Esophagus squamous epithelium (tissue), 5 donors: ENCODE measurements around the gene GPR6. TPM values are rescaled to one million over a fixed set of nuclear protein-coding genes. Genes with fewer than 3 reads are reported as not detected.

Experiments used
- DNase-seq: peaks from one replicate; lab custom pipeline; 2025; lab: John Stamatoyannopoulos, UW
- H3K27ac ChIP-seq, 4 donors: fragments of 200-600 bp; sonication (generic); one replicate each; pipeline ENCODE4 v1.5.1; 2016 to 2019; ENCODE audit warnings: mild to moderate bottlenecking in 1 of 4
- H3K27me3 ChIP-seq, 4 donors: fragments of 200-600 bp; sonication (generic); 1 replicate in 3 of 4; 2 replicates in 1 of 4; pipeline versions ENCODE4 v1.5.1 to v1.6.0; 2017 to 2021; ENCODE audit warnings: antibody characterized with exemption in 1 of 4
- H3K36me3 ChIP-seq, 3 donors: fragments of 200-600 bp; sonication (generic); one replicate each; pipeline ENCODE4 v1.5.1; 2016 to 2019
- H3K4me1 ChIP-seq, 3 donors: fragments of 200-600 bp; sonication (generic); one replicate each; pipeline ENCODE4 v1.5.1; 2017 to 2019
- H3K4me3 ChIP-seq, 4 donors: fragments of 200-600 bp; sonication (generic); 1 replicate in 3 of 4; 2 replicates in 1 of 4; pipeline ENCODE4 v1.5.1; 2016 to 2019; ENCODE audit warnings: mild to moderate bottlenecking in 2 of 4, moderate library complexity in 1 of 4
- H3K9me3 ChIP-seq, 3 donors: fragments of 200-600 bp; sonication (generic); one replicate each; pipeline ENCODE4 v1.5.1; 2016 to 2019
- POLR2A ChIP-seq, 4 donors: fragments of 450-650 bp; IDR thresholded peaks; one replicate each; pipeline ENCODE4 v1.6.1; 2017; ENCODE audit warnings: antibody characterized with exemption in 4 of 4, mild to moderate bottlenecking in 4 of 4, moderate library complexity in 3 of 4
- WGBS, 2 donors: methylation state at CpG; one replicate each; pipeline ENCODE4 v1.1.5; 2018; 5-methylcytosine and 5-hydroxymethylcytosine counted together
- intact Hi-C: fragments of 100-400 bp; cut with DNase I; formaldehyde crosslinking; loops from one replicate; pipeline ENCODE4 v1.15.0; 2022
- total RNA-seq, 4 donors: library from RNA; depleted of rRNA; stranded (reverse); fragments of >200 nt; gene quantifications; one replicate each; pipeline ENCODE4 v1.1.0, GENCODE V29; 2016
- TF ChIP-seq, protein P1 (sequence below), 6 experiments: fragments of 450-650 bp in 4 of 6; fragments of 200-600 bp in 2 of 6; sonication (generic) in 2 of 6; IDR thresholded peaks; one replicate each; pipeline ENCODE4 v1.5.1; 2016 to 2019; ENCODE audit warnings: antibody characterized with exemption in 6 of 6, mild to moderate bottlenecking in 4 of 6, moderate library complexity in 4 of 6
- donor health status: DM: yes; HTN: yes; CAD: no.

The GPR6 gene
- total RNA-seq, 4 donors from 2014 or later, result not detected

DNA sequence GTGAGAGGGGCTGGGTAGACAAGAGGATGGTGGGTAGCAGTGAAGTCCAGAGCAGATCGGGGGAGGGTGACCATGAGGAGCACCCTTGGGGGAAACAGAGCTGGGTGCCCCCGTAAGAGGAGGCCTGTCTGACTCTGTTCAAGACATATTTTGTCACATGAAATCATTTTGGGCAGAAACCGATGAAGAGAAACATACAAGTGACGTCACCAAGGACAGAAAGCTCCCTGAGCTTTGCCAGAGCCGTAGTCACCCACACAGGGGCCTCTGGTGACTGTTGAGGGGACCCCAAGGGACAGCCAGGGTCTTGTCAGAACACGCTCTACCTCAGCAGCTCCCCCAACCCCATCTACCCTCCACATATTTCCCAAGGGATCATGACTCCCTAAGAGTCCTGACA lies 39.2 kb downstream of the GPR6 start:
- no peaks in the 10 kb centered on the region for H3K9me3 ChIP-seq
- H3K36me3 ChIP-seq, result no peaks in the 10 kb centered on the region
- peaks cover 0 to 9% (median 0%) of the 10 kb centered on the region in 4 donors for H3K27me3 ChIP-seq
- intact Hi-C loops, result no loop called here
- no peak for TF ChIP-seq POLR2A (IDR thresholded peaks at IDR 0.05)
- TF ChIP-seq, protein P1, sequence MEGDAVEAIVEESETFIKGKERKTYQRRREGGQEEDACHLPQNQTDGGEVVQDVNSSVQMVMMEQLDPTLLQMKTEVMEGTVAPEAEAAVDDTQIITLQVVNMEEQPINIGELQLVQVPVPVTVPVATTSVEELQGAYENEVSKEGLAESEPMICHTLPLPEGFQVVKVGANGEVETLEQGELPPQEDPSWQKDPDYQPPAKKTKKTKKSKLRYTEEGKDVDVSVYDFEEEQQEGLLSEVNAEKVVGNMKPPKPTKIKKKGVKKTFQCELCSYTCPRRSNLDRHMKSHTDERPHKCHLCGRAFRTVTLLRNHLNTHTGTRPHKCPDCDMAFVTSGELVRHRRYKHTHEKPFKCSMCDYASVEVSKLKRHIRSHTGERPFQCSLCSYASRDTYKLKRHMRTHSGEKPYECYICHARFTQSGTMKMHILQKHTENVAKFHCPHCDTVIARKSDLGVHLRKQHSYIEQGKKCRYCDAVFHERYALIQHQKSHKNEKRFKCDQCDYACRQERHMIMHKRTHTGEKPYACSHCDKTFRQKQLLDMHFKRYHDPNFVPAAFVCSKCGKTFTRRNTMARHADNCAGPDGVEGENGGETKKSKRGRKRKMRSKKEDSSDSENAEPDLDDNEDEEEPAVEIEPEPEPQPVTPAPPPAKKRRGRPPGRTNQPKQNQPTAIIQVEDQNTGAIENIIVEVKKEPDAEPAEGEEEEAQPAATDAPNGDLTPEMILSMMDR (IDR thresholded peaks at IDR 0.05), result no peak
- H3K4me1 ChIP-seq, result no peaks in the 10 kb centered on the region
- WGBS, 2 donors, result 62 to 65% methylated on average over 4 to 6 of the region's 6 CpGs
- no peak for DNase-seq
- no peak overlapping the region for H3K27ac ChIP-seq
- no peak overlapping the region for H3K4me3 ChIP-seq

DNA sequence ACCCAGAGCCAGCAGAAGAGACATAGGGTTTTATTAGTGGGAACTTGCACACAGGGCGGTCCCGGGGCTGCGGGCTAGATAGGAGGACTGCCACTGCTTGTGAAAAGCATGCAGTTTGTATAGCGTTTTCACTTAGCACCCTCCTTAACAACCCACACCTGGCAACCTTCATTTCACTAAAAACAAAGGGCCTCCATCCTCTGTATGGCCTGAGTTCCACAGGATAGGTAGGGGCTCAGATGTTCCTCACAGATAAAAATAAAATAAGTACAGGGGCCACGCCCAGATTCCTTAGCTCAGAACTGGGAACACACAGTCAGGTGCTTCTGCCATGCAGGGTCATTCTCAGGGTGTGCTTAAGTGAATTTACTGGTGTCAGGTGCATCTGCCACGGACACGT lies 39.8 kb downstream of the GPR6 start:
- intact Hi-C loops, result no loop called here
- TF ChIP-seq, protein P1 (IDR thresholded peaks at IDR 0.05), result no peak
- no peak for TF ChIP-seq POLR2A (IDR thresholded peaks at IDR 0.05)
- no peak for DNase-seq
- Histone ChIP-seq H3K4me3 (no peak overlapping the region), H3K4me1 (no peaks in the 10 kb centered on the region), H3K27me3 (peaks cover 0 to 9% (median 0%) of the 10 kb centered on the region in 4 donors), H3K9me3 (no peaks in the 10 kb centered on the region), H3K36me3 (no peaks in the 10 kb centered on the region), H3K27ac (no peak overlapping the region)
- 73 to 78% methylated on average over 6 to 7 of the region's 7 CpGs for WGBS, 2 donors

DNA sequence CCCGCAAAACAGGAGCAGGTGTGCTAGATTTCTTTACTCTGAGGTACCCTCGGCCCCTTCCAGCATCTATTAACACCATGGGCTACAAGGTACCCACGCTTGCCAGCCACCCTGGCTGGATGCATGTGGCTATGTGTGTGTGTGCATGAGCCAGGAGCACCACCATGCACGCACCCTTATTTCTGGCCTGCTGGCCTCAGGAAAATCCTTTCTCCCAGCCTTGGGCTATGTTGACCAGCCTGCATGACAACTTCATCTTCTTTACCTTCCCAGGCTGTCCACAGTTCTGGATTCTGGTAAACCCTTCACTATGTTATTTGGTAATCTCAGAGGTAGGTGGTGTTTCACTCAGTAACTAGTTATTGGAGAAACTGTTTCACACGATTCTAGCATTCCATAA lies 40.4 kb downstream of the GPR6 start:
- no peak for DNase-seq
- Histone ChIP-seq H3K4me3 (no peak overlapping the region), H3K27ac (no peak overlapping the region), H3K36me3 (no peaks in the 10 kb centered on the region), H3K4me1 (no peaks in the 10 kb centered on the region), H3K9me3 (no peaks in the 10 kb centered on the region), H3K27me3 (peaks cover 0 to 9% (median 0%) of the 10 kb centered on the region in 4 donors)
- 64 to 69% methylated on average over 3 to 5 of the region's 5 CpGs for WGBS, 2 donors
- no peak for TF ChIP-seq POLR2A (IDR thresholded peaks at IDR 0.05)
- TF ChIP-seq, protein P1 (IDR thresholded peaks at IDR 0.05), result no peak
- intact Hi-C loops, result no loop called here

DNA sequence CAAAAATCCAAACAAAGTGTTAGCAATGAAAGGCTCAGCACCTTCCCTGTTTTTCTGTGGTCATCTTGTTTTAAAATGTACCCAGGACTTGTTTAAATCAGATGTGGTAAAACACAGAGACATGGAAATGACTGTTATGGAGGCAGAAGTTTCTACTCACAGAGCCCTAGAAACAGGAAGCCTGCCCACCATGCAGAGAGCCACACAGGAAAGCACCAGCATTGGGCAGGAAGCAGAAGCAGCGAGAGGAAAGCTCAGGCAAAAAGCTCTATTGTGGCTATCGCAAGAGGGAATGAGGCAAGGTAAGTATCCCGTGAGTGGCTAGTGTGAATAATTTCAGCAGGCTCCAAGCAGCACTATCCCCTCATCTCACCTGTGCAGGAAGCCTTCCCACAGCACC lies 42.8 kb downstream of the GPR6 start:
- Histone ChIP-seq H3K36me3 (no peaks in the 10 kb centered on the region), H3K4me3 (no peak overlapping the region), H3K4me1 (no peaks in the 10 kb centered on the region), H3K9me3 (no peaks in the 10 kb centered on the region), H3K27me3 (peaks cover 0 to 9% (median 0%) of the 10 kb centered on the region in 4 donors), H3K27ac (no peak overlapping the region)
- WGBS, 2 donors, result 53 to 73% methylated on average over 3 of the region's 3 CpGs
- TF ChIP-seq POLR2A (IDR thresholded peaks at IDR 0.05), result no peak
- TF ChIP-seq, protein P1 (IDR thresholded peaks at IDR 0.05), result no peak
- DNase-seq, result no peak
- intact Hi-C loops, result no loop called here

DNA sequence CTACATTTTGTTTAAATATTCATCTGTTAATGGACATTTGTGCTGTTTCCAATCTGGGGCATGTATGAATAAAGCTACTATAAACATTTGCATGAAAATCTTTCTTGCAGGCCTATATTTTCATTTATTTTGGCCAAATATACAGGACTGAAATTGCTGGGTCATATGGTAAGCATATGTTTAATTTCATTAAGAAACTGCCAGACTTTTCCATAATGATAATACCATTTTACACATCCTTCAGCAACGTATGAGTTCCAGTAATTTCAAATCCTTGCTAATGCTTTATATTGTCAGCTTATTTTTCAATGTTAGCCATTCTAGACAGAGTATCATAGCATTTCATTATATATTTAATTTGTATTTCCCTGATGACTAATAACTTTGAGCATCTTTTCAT lies 51.0 kb downstream of the GPR6 start:
- no peaks in the 10 kb centered on the region for H3K9me3 ChIP-seq
- no peak overlapping the region for H3K27ac ChIP-seq
- no peak for DNase-seq
- no peak for TF ChIP-seq POLR2A (IDR thresholded peaks at IDR 0.05)
- TF ChIP-seq, protein P1 (IDR thresholded peaks at IDR 0.05), result no peak
- WGBS, 2 donors, result 48 to 56% methylated on average over 1 of the region's 1 CpG
- no peaks in the 10 kb centered on the region for H3K4me1 ChIP-seq
- intact Hi-C loops, result no loop called here
- H3K36me3 ChIP-seq, result no peaks in the 10 kb centered on the region
- H3K4me3 ChIP-seq, result no peak overlapping the region
- no peaks in the 10 kb centered on the region for H3K27me3 ChIP-seq

Other genes with a start within 250 kb of the GPR6 start
- 10 to 100 TPM; 10.7 to 20.9 (median 16.3) TPM for gene WASF1, start 201.4 kb downstream of the GPR6 start, total RNA-seq
- 10 to 100 TPM in 3 of 4 donors, 1 to 10 TPM in 1; 6.9 to 19.3 (median 16.6) TPM for gene CDC40, start 202.1 kb downstream of the GPR6 start, total RNA-seq